Measurements from ENCODE around the gene KSR2.

DNA sequence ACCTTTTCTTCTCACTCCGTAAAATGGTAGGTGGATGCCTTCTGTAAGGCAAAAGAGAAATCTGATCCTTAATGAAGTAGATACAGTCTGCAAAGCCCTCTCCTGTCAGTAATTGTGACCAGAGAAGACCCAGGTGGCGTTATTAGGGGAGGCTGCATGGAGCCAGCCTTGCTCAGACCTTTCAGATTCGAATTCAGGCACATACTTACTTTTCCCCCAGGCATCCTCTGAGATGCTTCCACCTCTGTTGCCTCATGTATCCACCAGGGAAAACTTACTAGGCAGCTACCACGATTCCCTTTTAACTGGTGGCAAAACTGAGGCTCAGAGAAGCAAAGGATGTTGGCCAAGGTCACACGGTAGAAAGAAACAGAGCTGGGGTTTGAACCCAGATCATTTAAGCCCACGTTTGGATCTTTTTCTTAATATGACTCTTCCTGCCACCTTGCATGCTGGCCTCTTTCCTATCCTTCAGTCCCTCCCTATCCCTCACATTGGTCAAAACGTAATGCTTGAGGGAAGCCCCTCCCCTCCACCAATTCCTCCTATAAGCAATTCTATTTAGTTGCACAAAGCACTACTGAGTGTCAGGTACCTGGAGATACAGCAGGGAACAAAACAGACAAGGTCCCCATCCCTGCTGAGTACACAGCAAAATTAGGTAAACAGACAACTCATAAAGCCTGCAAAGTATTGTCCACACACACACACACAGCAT, 179.4 kb downstream of the KSR2 start:
- TF ChIP-seq EP300 (IDR thresholded peaks at IDR 0.05) (no peak), POLR2A (IDR thresholded peaks at IDR 0.05; ENCODE audit: low read depth) (no peak), POLR2AphosphoS5 (IDR thresholded peaks at IDR 0.05) (no peak)
- TF ChIP-seq, protein P1, sequence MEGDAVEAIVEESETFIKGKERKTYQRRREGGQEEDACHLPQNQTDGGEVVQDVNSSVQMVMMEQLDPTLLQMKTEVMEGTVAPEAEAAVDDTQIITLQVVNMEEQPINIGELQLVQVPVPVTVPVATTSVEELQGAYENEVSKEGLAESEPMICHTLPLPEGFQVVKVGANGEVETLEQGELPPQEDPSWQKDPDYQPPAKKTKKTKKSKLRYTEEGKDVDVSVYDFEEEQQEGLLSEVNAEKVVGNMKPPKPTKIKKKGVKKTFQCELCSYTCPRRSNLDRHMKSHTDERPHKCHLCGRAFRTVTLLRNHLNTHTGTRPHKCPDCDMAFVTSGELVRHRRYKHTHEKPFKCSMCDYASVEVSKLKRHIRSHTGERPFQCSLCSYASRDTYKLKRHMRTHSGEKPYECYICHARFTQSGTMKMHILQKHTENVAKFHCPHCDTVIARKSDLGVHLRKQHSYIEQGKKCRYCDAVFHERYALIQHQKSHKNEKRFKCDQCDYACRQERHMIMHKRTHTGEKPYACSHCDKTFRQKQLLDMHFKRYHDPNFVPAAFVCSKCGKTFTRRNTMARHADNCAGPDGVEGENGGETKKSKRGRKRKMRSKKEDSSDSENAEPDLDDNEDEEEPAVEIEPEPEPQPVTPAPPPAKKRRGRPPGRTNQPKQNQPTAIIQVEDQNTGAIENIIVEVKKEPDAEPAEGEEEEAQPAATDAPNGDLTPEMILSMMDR (IDR thresholded peaks at IDR 0.05): no peak
